22Rv1 (cell line): ENCODE measurements around the gene PDE8A.

Source experiments
- H3K27ac ChIP-seq: fragments of 450-650 bp; 2 replicates; pipeline ENCODE4 v1.5.1; 2017
- CTCF ChIP-seq: fragments of 450-650 bp; IDR thresholded peaks from 2 replicates; pipeline ENCODE4 v1.5.1; 2017; ENCODE audit warnings: mild to moderate bottlenecking
- ZFX ChIP-seq: fragments of 450-650 bp; IDR thresholded peaks from 2 replicates; pipeline ENCODE4 v1.6.1; 2017; ENCODE audit warnings: antibody characterized with exemption, borderline replicate concordance

PDE8A gene

GRCh38 chr15:85150130-85150480 is 168.4 kb downstream of the PDE8A start:
- no peak overlapping the region for H3K27ac ChIP-seq
- TF ChIP-seq CTCF (no peak), ZFX (no peak)

DNA sequence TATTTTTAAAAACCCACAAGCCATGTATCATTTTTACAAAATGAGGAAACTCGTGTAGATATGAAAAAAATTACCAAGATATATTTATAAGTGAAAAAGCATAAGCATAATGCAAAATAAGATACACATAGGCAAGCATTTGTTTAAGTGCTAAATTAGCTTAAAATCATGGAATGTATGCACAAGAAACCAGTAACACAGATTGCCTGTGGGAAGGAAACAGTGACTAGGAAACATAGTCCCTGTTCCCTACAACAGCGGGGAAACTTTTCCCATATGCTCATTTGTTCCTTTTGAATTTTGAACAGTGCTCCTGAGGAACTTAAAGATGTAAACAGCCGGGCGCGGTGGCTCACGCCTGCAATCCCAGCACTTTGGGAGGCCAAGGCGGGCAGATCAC is 169.5 kb downstream of the PDE8A start:
- no peak overlapping the region for H3K27ac ChIP-seq
- no peak for TF ChIP-seq CTCF
- TF ChIP-seq ZFX: no peak

DNA sequence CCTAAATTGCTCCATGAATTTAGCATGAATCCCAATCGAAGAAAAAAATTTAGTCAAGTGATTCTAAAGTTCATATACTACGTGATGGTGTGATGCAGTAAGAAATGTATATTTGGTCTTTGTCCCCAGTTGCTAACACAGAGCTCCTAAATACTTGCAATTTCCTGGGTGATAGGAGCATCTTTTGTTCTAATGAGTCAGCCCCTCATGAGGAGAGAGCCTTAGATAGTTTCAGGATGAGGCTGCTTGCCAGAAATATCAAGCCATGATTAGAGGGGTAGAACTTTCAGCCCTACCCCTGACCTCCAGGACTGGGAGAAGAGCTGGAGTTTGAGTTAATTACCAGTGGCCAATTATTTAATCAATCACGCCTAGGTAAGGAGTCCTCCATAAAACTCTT is 170.2 kb downstream of the PDE8A start:
- H3K27ac ChIP-seq: no peak overlapping the region
- TF ChIP-seq CTCF: no peak
- TF ChIP-seq ZFX: no peak

GRCh38 chr15:85154061-85154460 is 172.4 kb downstream of the PDE8A start:
- no peak overlapping the region for H3K27ac ChIP-seq
- TF ChIP-seq CTCF (no peak), ZFX (no peak)

DNA sequence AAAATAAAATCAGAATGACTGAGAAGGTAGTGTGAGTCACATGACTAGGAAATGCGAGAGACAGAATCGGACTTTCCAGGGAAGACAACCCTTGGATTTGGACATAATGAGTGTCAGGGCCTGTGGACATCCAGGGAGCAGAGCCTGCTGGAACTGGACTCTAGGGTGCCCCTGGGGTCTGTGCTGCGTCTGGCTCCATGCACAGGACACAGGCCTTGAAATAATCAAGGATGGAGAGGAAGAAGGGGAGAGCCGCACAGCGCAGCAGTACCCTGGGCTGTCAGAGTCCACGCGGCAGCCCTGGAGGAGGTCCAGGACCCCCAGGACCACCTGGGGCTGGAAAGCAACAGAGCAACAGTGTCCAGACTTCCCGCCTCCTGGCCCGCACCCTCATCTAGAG is 173.7 kb downstream of the PDE8A start:
- H3K27ac ChIP-seq: no peak overlapping the region
- no peak for TF ChIP-seq ZFX
- TF ChIP-seq CTCF: no peak

GRCh38 chr15:85155857-85156256 is 174.2 kb downstream of the PDE8A start:
- H3K27ac ChIP-seq: no peak overlapping the region
- TF ChIP-seq CTCF (no peak), ZFX (no peak)

DNA sequence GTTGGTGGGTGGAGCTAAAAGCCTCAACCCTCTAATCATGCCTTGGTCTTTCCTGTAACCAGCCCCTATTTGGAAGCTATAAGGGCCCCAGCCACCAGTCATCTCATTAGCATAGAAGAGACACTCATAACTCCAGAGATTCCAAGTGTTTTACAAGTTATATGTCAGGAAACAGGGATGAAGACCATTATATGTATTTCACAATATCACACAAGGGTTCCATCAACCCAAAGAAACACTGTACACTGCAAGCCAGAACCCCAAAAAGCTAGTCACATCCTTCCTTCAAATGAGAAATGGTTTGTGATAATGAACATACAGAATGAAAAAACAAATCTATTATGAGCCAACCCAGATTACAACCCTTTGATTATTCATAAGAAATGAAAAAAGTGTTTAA is 175.7 kb downstream of the PDE8A start:
- TF ChIP-seq CTCF (no peak), ZFX (no peak)
- no peak overlapping the region for H3K27ac ChIP-seq
